ENCODE results near the gene AATK. TPM values are rescaled to one million over a fixed set of nuclear protein-coding genes. Genes with fewer than 3 reads are reported as not detected.

Gene AATK
- total and polyA plus RNA-seq, 9 of the 15 experiments (the other 6 are each of a cell fraction or from before 2014, with no cell fraction given) = 0.11 to 0.55 (median 0.38) TPM; not detected in 5

- 0 out of 4 replicates have a peak, but pooled peaks of 1 of the 2 experiments have one; percentile 17 for TF ChIP-seq NONO (IDR thresholded peaks at IDR 0.05; ENCODE audit: low read depth in 2 of 2, low read length in 1 of 2)
- TF ChIP-seq ERF (CRISPR knock-in tag; IDR thresholded peaks at IDR 0.05) = 0 out of 2 replicates have a peak, but pooled peaks have one; percentile 20
- peak; percentile 78 for TF ChIP-seq CXXC5 (CRISPR knock-in tag; IDR thresholded peaks at IDR 0.05)
- TF ChIP-seq ZNF134 (CRISPR knock-in tag; conservative IDR thresholded peaks at IDR 0.05) = peak; percentile 50; the same call in 1 of the 2 replicates
- peak; percentile 27; the same call in 1 of the 2 replicates for TF ChIP-seq GMEB1 (CRISPR knock-in tag; IDR thresholded peaks at IDR 0.05)
- no peak for TF ChIP-seq TCF15 (CRISPR knock-in tag; IDR thresholded peaks at IDR 0.05)
These were observed 27.6 kb upstream of the AATK start (continued) for GRCh38 chr17:81193470-81194224.

GRCh38 chr17:81193051-81193410 is 27.0 kb upstream of the AATK start:
- H3K27me3 ChIP-seq (ENCODE audit: control insufficient read depth in 2 of 2, insufficient read depth in 2 of 2, low read length in 2 of 2) = no peaks in the 10 kb centered on the region
- H3K9ac ChIP-seq (ENCODE audit: insufficient read depth in 1 of 2, low read depth in 2 of 2, low read length in 2 of 2) = peak overlapping the region in 1 of 2 experiments; percentile 80; a peak in 1 of 4 replicates
- WGBS (ENCODE audit: insufficient coverage, low coverage, missing lambda C conversion rate) = 94% methylated on average over 10 of the region's 17 CpGs
- H4K20me1 ChIP-seq (replicated peaks; ENCODE audit: control insufficient read depth, insufficient read depth, low read length) = no peaks in the 10 kb centered on the region
- H3K27ac ChIP-seq (ENCODE audit: extremely low read depth, low read depth, low read length) = no peak overlapping the region
- H3K36me3 ChIP-seq (ENCODE audit: control insufficient read depth, insufficient read depth, low read length) = peaks cover 2% of the 10 kb centered on the region; the same call in 1 of the 3 replicates
- in situ Hi-C loops (cut with MboI) (no loop called here), intact Hi-C loops (cut with micrococcal nuclease) (no loop called here)
- H3K9me1 ChIP-seq (ENCODE audit: control insufficient read depth, insufficient read depth, low read length) = no peaks in the 10 kb centered on the region
- ATAC-seq (no peak), FAIRE-seq (no peak), DNase-seq (ENCODE audit: extremely low read depth in 1 of 4, low spot score in 3 of 4) (no peak)
- H3K9me3 ChIP-seq (replicated peaks; ENCODE audit: control insufficient read depth, insufficient read depth, low read depth, low read length) = no peaks in the 10 kb centered on the region
- H3K4me1 ChIP-seq (replicated peaks in 1 of 2; ENCODE audit: control insufficient read depth in 2 of 2, insufficient read depth in 2 of 2, low read length in 2 of 2) = peaks cover 10 to 76% of the 10 kb centered on the region in 2 experiments
- CTCF ChIA-PET (ENCODE audit: low intra/inter-chr PET ratio) = no interaction called here
- no TSS peak for BruUV-seq (replicated peaks)
- no peak overlapping the region for H3K4me2 ChIP-seq (ENCODE audit: insufficient read depth, low read length)
- H3K4me3 ChIP-seq = no peak overlapping the region
- H2AFZ ChIP-seq (ENCODE audit: low read depth, low read length) = no peak overlapping the region
- POLR2A ChIA-PET = no interaction called here
- H3K79me2 ChIP-seq (ENCODE audit: control insufficient read depth, insufficient read depth, low read length) = no peaks in the 10 kb centered on the region
- TF ChIP-seq ZNF699 (CRISPR knock-in tag; IDR thresholded peaks at IDR 0.05; ENCODE audit: insufficient replicate concordance) (no peak), ZNF282 (CRISPR knock-in tag; IDR thresholded peaks at IDR 0.05) (no peak), ZNF174 (CRISPR knock-in tag; IDR thresholded peaks at IDR 0.05) (no peak), ILF3 (IDR thresholded peaks at IDR 0.05; ENCODE audit: borderline replicate concordance) (no peak), RREB1 (CRISPR knock-in tag; IDR thresholded peaks at IDR 0.05) (no peak), PHF21A (IDR thresholded peaks at IDR 0.05; ENCODE audit: borderline replicate concordance, low read depth) (no peak), ZNF165 (CRISPR knock-in tag; IDR thresholded peaks at IDR 0.05; ENCODE audit: borderline replicate concordance) (no peak)
